Measurements from ENCODE around the gene IKZF2. TPM values are rescaled to one million over a fixed set of nuclear protein-coding genes. Genes with fewer than 3 reads are reported as not detected.
A peak's percentile ranks its signal among the peaks of the same experiment; 100 is the strongest.
"Not testable (repeated sequence)": the region's sequence is repeated elsewhere in the genome, so short reads cannot be mapped to it uniquely, and the experiment has no call there.

IKZF2 gene
- total RNA-seq, 1 donor from 2014 or later, result 1.7 TPM

DNA sequence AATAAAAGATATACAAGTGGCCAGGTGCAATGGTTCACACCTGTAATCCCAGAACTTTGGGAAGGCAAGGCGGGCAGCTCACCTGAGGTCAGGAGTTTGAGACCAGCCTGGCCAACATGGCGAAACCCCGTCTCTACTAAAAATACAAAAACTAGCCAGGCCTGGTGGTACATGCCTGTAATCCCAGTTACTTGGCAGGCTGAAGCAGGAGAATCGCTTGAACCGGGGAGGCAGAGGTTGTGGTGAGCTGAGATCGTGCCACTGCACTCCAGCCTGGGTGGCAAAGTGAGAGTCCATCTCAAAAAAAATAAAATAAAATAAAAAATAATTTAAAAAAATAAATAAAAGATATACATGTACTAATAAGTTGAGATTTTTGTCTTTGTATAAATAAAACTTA, 130.5 kb downstream of the IKZF2 start:
- intact Hi-C loops (cut with micrococcal nuclease); H3K9me3 Mint-ChIP-seq; DNase-seq; H3K36me3 Mint-ChIP-seq (ENCODE audit: low read depth); H3K27ac Mint-ChIP-seq; H3K4me3 Mint-ChIP-seq: not testable (repeated sequence)
- peaks cover 17% of the 10 kb centered on the region for H3K4me1 Mint-ChIP-seq
- peaks cover 27% of the 10 kb centered on the region for H3K27me3 Mint-ChIP-seq

DNA sequence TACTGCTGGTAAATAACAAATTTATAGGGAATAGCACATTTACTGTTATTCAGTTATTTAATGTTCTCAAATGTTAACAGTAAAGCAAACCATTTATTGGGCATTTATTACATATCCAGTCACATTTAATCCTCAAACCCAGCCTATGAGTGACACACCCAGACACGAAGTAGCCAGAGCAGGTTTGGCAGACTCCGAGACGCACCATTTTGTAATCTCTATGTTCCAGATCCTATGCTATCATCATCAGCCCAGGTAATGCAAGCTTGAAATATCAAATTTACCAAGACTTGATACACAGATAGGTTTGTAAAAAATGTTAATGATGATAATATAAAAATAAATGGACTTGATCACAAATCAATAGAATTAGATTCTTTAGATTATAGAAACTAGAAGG, 131.1 kb downstream of the IKZF2 start:
- H3K9me3 Mint-ChIP-seq, result peaks cover 6% of the 10 kb centered on the region
- H3K4me3 Mint-ChIP-seq, result no peak overlapping the region
- H3K27ac Mint-ChIP-seq, result no peak overlapping the region
- H3K4me1 Mint-ChIP-seq, result peaks cover 22% of the 10 kb centered on the region
- intact Hi-C loops (cut with micrococcal nuclease), result no loop called here
- H3K36me3 Mint-ChIP-seq (ENCODE audit: low read depth), result no peaks in the 10 kb centered on the region
- H3K27me3 Mint-ChIP-seq, result peaks cover 27% of the 10 kb centered on the region
- no peak for DNase-seq

DNA sequence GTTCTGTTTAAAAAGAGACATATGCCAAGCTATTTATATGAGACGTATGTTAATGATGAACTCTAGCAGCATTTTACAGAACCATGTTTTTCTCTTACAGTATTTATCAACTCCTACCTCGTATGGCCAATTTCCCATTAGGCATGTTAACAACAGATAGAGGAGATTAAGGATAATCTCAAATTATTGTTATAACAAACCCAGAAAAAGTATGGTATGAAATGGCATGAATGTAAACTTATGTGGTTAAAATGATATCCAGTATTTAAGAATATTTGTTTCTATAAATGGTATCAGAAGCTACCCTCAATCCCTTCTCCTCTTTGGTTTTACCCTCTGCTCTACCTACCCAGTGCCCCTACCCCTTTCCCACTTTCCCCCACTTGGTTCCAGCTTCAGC, 132.0 kb downstream of the IKZF2 start:
- DNase-seq, result no peak
- H3K27me3 Mint-ChIP-seq, result peaks cover 27% of the 10 kb centered on the region
- H3K36me3 Mint-ChIP-seq (ENCODE audit: low read depth), result no peaks in the 10 kb centered on the region
- no peak overlapping the region for H3K4me3 Mint-ChIP-seq
- H3K4me1 Mint-ChIP-seq, result peaks cover 22% of the 10 kb centered on the region
- peaks cover 6% of the 10 kb centered on the region for H3K9me3 Mint-ChIP-seq
- H3K27ac Mint-ChIP-seq, result no peak overlapping the region
- intact Hi-C loops (cut with micrococcal nuclease), result loop anchor here (5.0 to 10.0 kb wide), 5 partner anchors 102 to 1788 kb away; partner anchors contain the start of genes BARD1 and SPAG16

DNA sequence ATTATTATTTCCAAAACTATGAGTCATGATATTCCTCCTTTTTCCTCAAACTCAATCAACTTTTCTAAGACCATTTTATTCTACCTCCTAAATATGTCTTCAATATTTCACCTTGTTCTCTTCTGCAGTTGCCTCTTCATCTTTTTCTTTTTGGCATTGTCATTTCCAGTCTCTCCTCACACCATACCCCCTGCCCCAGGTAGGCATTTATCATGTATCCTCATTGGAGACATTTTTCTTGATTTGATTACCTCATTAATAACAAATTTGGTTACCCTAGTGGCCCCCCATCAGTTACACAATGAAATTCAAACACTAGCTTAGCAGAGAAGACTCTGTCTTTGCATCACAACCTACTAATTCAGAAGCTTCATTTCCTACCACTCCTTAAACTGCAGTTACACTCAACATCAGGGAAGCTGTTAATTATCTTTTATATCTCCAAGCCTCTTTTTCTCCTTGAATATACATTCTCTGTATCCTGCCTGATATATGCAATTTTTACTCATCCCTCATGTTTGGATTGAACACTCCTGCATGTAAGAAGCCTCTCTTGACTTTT, 133.0 kb downstream of the IKZF2 start:
- no peak for DNase-seq
- no peak overlapping the region for H3K4me3 Mint-ChIP-seq
- H3K27ac Mint-ChIP-seq, result no peak overlapping the region
- no peaks in the 10 kb centered on the region for H3K36me3 Mint-ChIP-seq (ENCODE audit: low read depth)
- peaks cover 6% of the 10 kb centered on the region for H3K9me3 Mint-ChIP-seq
- peaks cover 30% of the 10 kb centered on the region for H3K27me3 Mint-ChIP-seq
- intact Hi-C loops (cut with micrococcal nuclease), result loop anchor here (5.0 to 10.0 kb wide), 5 partner anchors 101 to 1789 kb away; partner anchors contain the start of genes BARD1 and SPAG16
- H3K4me1 Mint-ChIP-seq, result peaks cover 22% of the 10 kb centered on the region

DNA sequence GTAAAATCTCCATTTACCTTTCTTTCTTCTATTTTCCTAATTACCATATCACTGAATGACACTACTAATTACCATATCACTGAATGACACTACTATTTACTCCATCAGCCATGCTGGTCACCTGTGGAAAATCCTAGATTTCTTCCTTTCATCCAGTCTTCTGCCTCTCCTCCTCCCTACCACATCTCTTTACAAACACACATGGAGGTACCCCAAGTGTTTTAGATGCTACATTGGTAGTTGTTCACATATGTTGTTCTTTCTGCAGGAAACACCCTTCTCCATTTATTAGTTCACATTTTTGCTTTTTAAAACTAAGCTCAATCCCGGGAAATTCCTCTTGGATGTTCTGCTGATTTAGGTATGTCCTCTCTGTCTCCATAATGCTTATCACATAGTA, 134.0 kb downstream of the IKZF2 start:
- DNase-seq, result no peak
- Mint-ChIP-seq H3K4me1 (peaks cover 22% of the 10 kb centered on the region), H3K9me3 (peaks cover 6% of the 10 kb centered on the region), H3K4me3 (no peak overlapping the region), H3K36me3 (ENCODE audit: low read depth) (no peaks in the 10 kb centered on the region), H3K27ac (no peak overlapping the region), H3K27me3 (peaks cover 31% of the 10 kb centered on the region)
- intact Hi-C loops (cut with micrococcal nuclease), result loop anchor here (5.0 to 10.0 kb wide), 5 partner anchors 100 to 1790 kb away; partner anchors contain the start of genes BARD1 and SPAG16

DNA sequence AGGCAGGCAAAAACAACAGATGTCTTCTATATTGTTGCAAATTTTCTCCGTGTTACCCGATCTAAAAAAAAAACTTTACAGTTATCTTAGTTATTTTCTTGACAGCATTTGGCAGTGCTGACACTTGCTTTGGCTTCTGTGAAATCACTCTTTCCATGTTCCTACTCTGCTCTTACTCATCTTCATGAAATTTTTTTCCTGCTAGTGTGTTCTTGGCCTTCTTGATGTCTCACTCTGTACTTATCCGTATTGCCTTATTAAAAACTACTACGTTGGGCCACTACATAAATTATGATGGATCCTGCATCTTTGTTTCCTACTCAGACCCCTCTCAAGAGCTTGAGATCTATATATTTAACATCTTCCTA, 134.4 kb downstream of the IKZF2 start:
- no peak for DNase-seq
- Mint-ChIP-seq H3K4me1 (peaks cover 20% of the 10 kb centered on the region), H3K9me3 (peaks cover 6% of the 10 kb centered on the region), H3K27ac (no peak overlapping the region), H3K27me3 (peaks cover 29% of the 10 kb centered on the region), H3K36me3 (ENCODE audit: low read depth) (no peaks in the 10 kb centered on the region), H3K4me3 (no peak overlapping the region)
- intact Hi-C loops (cut with micrococcal nuclease), result loop anchor here (5.0 to 10.0 kb wide), 5 partner anchors 100 to 1790 kb away; partner anchors contain the start of genes BARD1 and SPAG16

DNA sequence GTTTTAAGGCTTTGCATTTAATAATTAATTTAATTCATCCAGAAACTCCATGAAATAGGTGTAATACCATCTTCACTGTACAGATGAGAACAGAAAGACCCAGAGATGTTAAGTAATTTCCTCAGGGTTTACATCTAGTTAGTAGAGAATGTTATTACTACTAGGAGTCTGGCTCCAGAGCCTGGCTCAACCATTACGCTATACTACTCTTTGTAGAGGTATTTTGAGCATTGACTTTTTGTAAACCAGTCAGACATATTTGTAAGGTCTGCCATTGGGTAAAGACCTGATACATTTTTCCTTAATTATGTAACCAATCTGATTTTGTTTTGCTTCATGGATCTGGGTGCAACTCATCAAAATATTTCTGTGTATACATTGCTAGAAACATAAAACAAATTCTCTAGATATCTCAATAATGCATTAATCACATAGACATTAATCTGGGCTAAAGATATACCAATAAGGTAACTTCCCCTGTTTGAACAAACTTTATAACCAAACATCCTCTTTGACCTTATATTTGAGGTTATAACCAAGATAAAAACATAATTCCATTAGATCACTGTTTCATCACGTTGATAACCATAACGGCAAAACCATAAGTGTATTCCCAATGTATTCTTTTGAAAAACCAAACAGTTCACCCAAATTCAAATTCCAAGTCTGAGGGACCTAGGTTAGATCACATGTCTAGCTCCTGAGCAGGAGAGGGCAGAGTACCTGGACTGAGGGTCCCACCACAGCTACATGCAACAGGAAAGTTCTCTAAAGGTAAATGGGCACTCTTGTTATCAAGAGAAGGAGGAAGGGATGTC, 135.0 kb downstream of the IKZF2 start:
- no peak overlapping the region for H3K27ac Mint-ChIP-seq
- peaks cover 34% of the 10 kb centered on the region for H3K27me3 Mint-ChIP-seq
- no peak for DNase-seq
- peaks cover 6% of the 10 kb centered on the region for H3K9me3 Mint-ChIP-seq
- no peaks in the 10 kb centered on the region for H3K36me3 Mint-ChIP-seq (ENCODE audit: low read depth)
- intact Hi-C loops (cut with micrococcal nuclease), result loop anchor here (5.0 to 10.0 kb wide), 5 partner anchors 99 to 1791 kb away; partner anchors contain the start of genes BARD1 and SPAG16
- H3K4me1 Mint-ChIP-seq, result peaks cover 20% of the 10 kb centered on the region
- H3K4me3 Mint-ChIP-seq, result no peak overlapping the region

DNA sequence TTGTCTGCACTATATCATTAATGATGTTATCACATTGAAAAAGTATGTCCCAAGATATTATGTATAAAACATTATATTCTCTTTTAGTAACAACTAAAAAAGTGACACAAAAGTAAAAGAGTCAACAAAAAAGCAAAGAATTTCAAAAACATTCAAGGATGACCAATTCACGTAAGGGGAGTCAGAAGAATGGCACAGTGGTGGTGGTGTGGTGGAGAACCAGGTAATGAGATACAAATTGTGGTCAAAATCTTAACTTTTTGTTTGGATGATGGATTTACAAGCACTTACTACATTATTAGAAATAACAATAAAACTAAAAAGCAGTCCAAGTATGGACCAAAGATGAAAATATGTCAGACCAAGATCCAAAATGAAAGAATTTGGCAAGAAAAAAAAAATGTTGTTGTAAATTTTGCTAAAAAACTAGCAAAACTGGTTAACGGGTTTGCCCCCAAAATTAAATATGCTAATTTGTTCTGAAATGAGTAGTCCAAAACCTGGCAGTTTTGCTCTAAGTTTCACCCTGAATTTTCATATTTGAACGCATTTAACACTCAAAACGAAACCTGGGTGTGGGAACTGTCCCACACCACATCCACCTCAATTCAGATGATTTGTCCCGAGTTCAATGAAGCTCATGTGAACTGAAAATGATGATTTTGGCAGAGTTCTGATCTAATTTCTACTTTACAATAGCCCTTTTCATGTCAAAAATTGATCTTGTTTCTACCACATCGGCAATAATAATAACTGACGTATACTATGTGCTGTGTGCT, 135.8 kb downstream of the IKZF2 start:
- peaks cover 6% of the 10 kb centered on the region for H3K9me3 Mint-ChIP-seq
- DNase-seq, result peak; percentile 81
- H3K4me3 Mint-ChIP-seq, result peak overlapping the region; percentile 40
- no peaks in the 10 kb centered on the region for H3K36me3 Mint-ChIP-seq (ENCODE audit: low read depth)
- peaks cover 38% of the 10 kb centered on the region for H3K27me3 Mint-ChIP-seq
- H3K4me1 Mint-ChIP-seq, result peaks cover 20% of the 10 kb centered on the region
- peak overlapping the region; percentile 44 for H3K27ac Mint-ChIP-seq
- intact Hi-C loops (cut with micrococcal nuclease), result loop anchor here (1.0 to 10.0 kb wide), 6 partner anchors 98 to 1792 kb away; partner anchors contain the start of genes BARD1 and SPAG16

DNA sequence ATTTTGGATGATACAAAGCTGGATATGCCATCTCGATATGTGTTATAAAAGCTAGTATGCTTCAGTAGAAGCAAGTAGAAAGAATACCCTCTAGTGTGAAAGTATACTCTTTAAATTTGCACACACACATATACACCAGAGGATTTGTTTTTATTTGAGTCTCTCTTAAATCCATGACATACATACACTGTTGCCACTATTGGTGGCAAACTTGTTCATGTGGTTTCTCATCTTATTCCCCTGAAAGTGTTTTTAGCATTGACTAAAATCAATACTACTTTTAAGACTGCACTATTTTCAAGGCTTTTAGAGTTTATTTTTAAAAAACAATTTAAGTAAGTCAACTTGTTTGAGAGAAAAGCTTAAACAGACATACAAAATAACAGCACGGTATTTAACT, 137.4 kb downstream of the IKZF2 start:
- intact Hi-C loops (cut with micrococcal nuclease), result loop anchor here (10.0 kb wide), 1 partner anchor 199 kb away; no protein-coding TSS in a partner anchor
- H3K4me1 Mint-ChIP-seq, result peaks cover 20% of the 10 kb centered on the region
- peaks cover 43% of the 10 kb centered on the region for H3K27me3 Mint-ChIP-seq
- DNase-seq, result no peak
- no peak overlapping the region for H3K4me3 Mint-ChIP-seq
- H3K9me3 Mint-ChIP-seq, result peaks cover 16% of the 10 kb centered on the region
- no peaks in the 10 kb centered on the region for H3K36me3 Mint-ChIP-seq (ENCODE audit: low read depth)
- no peak overlapping the region for H3K27ac Mint-ChIP-seq

DNA sequence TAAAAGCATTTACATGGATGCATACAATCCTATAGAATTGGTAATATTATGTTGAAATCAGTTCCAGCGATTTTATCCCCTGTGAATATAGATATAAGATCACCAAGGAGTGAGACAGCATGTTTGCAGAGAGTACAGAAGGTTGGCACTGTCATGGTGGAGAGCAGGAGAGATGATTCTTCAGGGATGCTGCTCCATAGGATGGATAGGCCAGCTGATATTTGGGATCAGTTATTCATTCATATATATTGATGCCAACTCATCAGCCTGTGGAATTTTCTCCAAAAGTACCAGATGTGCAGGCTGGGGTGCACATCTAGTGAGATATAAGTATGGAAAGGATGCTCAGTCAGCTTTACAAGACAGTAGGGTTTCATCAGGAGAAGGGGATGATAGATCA, 139.9 kb downstream of the IKZF2 start:
- peaks cover 11% of the 10 kb centered on the region for H3K4me1 Mint-ChIP-seq
- no peak for DNase-seq
- intact Hi-C loops (cut with micrococcal nuclease), result loop anchor here (10.0 kb wide), 1 partner anchor 197 kb away; no protein-coding TSS in a partner anchor
- no peak overlapping the region for H3K27ac Mint-ChIP-seq
- H3K36me3 Mint-ChIP-seq (ENCODE audit: low read depth), result no peaks in the 10 kb centered on the region
- no peak overlapping the region for H3K4me3 Mint-ChIP-seq
- peaks cover 28% of the 10 kb centered on the region for H3K27me3 Mint-ChIP-seq
- peaks cover 12% of the 10 kb centered on the region for H3K9me3 Mint-ChIP-seq

DNA sequence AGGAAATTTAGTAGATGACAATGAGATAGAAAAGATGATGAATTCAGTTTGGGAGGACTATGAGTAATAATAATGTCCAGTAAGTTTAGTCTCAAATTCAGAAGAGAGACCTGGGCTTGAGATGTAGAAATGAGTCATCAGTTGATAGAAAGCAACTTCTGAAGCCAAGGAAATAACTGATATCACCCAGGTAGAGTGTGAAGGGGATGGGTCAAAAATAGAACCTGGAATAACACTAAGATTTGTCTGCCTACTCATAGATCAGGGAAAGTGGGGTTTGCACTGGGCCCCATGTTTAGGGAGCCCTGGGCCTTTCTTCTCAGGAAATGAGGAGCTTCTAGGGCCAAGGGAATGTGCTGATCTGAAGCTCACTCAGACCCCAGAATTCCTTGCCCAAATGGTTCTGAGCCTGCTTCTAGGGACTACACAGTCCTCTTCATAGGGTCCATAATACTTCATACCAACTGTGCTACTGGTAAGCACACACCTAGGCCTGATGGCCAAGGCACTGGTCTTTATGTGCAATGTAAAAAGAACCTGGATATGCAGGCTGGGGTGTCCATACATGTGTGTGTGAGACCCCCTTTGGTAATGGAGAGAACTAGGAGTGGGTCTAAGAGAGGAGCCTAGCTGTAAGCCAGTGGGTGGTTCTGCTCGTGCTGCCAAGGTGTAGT, 141.2 kb downstream of the IKZF2 start:
- Mint-ChIP-seq H3K27ac (no peak overlapping the region), H3K36me3 (ENCODE audit: low read depth) (no peaks in the 10 kb centered on the region), H3K9me3 (peaks cover 10% of the 10 kb centered on the region), H3K4me1 (peaks cover under 1% of the 10 kb centered on the region), H3K4me3 (no peak overlapping the region), H3K27me3 (peaks cover 25% of the 10 kb centered on the region)
- intact Hi-C loops (cut with micrococcal nuclease), result loop anchor here (10.0 kb wide), 1 partner anchor 195 kb away; no protein-coding TSS in a partner anchor
- DNase-seq, result no peak

DNA sequence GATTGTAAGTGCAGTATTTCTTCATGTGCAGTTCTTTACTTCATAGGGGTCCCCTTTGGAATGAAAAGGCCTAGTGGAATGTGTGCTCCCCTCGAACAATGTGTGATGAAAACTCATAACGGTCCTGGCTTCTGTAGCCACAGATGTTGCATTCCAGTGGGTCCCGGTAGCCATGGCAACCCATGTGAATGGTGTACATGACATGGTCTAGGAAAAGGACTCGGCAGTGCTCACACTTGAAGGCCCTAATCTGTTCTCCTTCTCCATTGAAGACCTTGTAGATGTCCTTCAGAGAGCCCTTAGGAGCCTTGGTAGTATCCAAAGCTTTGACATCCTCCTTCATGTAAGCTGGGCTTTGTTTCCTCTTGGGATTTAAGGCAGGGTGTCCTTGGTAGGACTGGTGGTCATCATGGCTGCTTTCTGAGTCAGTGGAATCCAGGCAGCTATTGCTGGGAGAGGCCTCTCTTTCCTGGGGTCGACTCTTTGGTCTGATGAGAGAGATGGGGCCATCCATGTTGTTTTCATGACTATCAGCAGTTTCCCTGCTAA, 144.0 kb downstream of the IKZF2 start:
- H3K27me3 Mint-ChIP-seq, result peaks cover 22% of the 10 kb centered on the region
- H3K36me3 Mint-ChIP-seq (ENCODE audit: low read depth), result no peaks in the 10 kb centered on the region
- no peak for DNase-seq
- intact Hi-C loops (cut with micrococcal nuclease), result no loop called here
- no peaks in the 10 kb centered on the region for H3K4me1 Mint-ChIP-seq
- peaks cover 10% of the 10 kb centered on the region for H3K9me3 Mint-ChIP-seq
- no peak overlapping the region for H3K27ac Mint-ChIP-seq
- no peak overlapping the region for H3K4me3 Mint-ChIP-seq

Data from activated CD4-positive, alpha-beta T cell treated with anti-CD3 and anti-CD28 coated beads, Interleukin-2, amount 10 ng/mL, durations not matched to agents 24 days and 14 days (primary cell).